Activated T-helper 1 cell treated with anti-CD3 and anti-CD28 coated beads, Interleukin-12 subunit alpha, Interleukin-12 subunit beta, Interleukin-2, Interleukin-4 antibody, amounts not matched to agents 30 ng/mL and 10 ng/mL and 1 ng/mL, durations not matched to agents 14 hours and 24 hours and 36 hours (primary cell): ENCODE measurements around the gene NFASC. TPM values are rescaled to one million over a fixed set of nuclear protein-coding genes. Genes with fewer than 3 reads are reported as not detected.

Source experiments
- DNase-seq: peaks from one replicate; pipeline ENCODE4 v3.0.0; 2021; ENCODE audit warnings: low spot score
- H3K27ac Mint-ChIP-seq: one replicate; pipeline ENCODE4 v1.8.0; 2021; ENCODE audit warnings: mild to moderate bottlenecking, mixed read lengths
- H3K27me3 Mint-ChIP-seq: one replicate; pipeline ENCODE4 v1.8.0; 2022; ENCODE audit warnings: mild to moderate bottlenecking, moderate library complexity, mixed read lengths; ENCODE audit not compliant: insufficient read depth
- H3K36me3 Mint-ChIP-seq: one replicate; pipeline ENCODE4 v1.8.0; 2021; ENCODE audit warnings: low read depth, mixed read lengths
- H3K4me1 Mint-ChIP-seq: one replicate; pipeline ENCODE4 v1.8.0; 2021; ENCODE audit warnings: low read depth, mixed read lengths
- H3K4me3 Mint-ChIP-seq: one replicate; pipeline ENCODE4 v1.8.0; 2021; ENCODE audit warnings: mild to moderate bottlenecking, moderate library complexity, mixed read lengths
- H3K9me3 Mint-ChIP-seq: one replicate; pipeline ENCODE4 v1.8.0; 2021; ENCODE audit warnings: mixed read lengths
- intact Hi-C: fragments of 100-400 bp; cut with micrococcal nuclease; formaldehyde crosslinking; loops from one replicate; pipeline ENCODE4 v1.15.1; 2024
- total RNA-seq: library from RNA; stranded (reverse); gene quantifications from 2 replicates; pipeline ENCODE4 v1.2.3, GENCODE V29; 2022

NFASC gene
- total RNA-seq, 1 donor from 2014 or later = 0.70 TPM

DNA sequence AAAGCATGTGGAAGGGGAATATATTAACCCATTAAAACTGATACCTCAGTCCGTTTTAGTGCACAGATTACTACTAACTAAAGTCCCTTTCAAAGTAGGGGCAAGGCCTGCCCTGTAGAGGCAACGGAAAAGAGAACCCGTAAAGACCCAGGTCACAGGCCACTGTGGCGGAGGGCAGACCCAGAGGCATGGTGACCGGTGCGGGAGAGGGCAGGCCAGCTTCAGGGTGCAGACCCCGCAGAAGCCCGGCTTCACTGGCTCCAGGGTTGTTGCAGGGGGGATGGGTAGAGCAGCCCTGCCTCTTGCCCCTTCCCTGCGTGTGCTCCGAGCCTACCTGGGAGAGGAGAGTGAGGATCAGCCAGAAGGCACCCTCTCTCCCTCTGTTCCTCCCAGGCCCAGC lies 190.1 kb downstream of the NFASC start:
- intact Hi-C loops = loop anchor here (1.0 kb wide), 2 partner anchors 71 to 85 kb away; no protein-coding TSS in a partner anchor
- Mint-ChIP-seq H3K4me1 (no peaks in the 10 kb centered on the region), H3K27me3 (peaks cover under 1% of the 10 kb centered on the region), H3K27ac (no peak overlapping the region), H3K36me3 (no peaks in the 10 kb centered on the region), H3K9me3 (no peaks in the 10 kb centered on the region), H3K4me3 (no peak overlapping the region)
- no peak for DNase-seq

DNA sequence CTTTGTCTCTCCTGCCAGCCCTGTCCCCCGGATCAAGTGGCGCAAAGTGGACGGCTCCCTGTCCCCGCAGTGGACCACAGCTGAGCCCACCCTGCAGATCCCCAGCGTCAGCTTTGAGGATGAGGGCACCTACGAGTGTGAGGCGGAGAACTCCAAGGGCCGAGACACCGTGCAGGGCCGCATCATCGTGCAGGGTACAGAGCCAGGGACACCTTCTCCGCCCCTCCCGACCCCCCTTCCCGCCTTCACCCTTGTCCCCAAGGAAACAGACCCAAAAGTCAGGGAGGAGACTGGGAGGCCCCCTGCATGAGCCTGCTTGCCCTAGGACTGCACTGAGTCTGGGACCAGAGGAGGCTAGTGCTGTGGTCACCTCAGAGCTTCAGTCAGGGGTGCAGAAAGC lies 190.6 kb downstream of the NFASC start:
- no peaks in the 10 kb centered on the region for H3K27me3 Mint-ChIP-seq
- H3K4me1 Mint-ChIP-seq = no peaks in the 10 kb centered on the region
- H3K27ac Mint-ChIP-seq = no peak overlapping the region
- H3K36me3 Mint-ChIP-seq = no peaks in the 10 kb centered on the region
- H3K9me3 Mint-ChIP-seq = no peaks in the 10 kb centered on the region
- intact Hi-C loops = loop anchor here (1.0 kb wide), 2 partner anchors 72 to 86 kb away; no protein-coding TSS in a partner anchor
- no peak overlapping the region for H3K4me3 Mint-ChIP-seq
- DNase-seq = no peak

DNA sequence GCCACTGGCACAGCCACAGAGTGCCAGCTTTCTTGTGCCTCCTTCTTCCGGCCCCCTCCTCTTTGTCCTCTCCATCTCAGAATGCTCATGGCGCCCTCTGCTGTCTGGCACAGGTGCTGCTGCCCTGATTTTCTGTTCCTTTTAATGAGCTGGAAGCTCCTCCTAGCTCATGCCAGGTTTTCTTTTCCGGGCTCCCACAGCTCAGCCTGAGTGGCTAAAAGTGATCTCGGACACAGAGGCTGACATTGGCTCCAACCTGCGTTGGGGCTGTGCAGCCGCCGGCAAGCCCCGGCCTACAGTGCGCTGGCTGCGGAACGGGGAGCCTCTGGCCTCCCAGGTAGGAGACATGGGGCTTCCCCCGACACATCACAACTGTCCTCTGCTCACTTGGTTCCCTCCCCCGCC lies 191.0 kb downstream of the NFASC start:
- intact Hi-C loops = loop anchor here (1.0 kb wide), 2 partner anchors 72 to 86 kb away; no protein-coding TSS in a partner anchor
- Mint-ChIP-seq H3K27me3 (no peaks in the 10 kb centered on the region), H3K4me3 (no peak overlapping the region), H3K27ac (no peak overlapping the region), H3K36me3 (no peaks in the 10 kb centered on the region), H3K9me3 (no peaks in the 10 kb centered on the region), H3K4me1 (no peaks in the 10 kb centered on the region)
- DNase-seq = peak; percentile 47

DNA sequence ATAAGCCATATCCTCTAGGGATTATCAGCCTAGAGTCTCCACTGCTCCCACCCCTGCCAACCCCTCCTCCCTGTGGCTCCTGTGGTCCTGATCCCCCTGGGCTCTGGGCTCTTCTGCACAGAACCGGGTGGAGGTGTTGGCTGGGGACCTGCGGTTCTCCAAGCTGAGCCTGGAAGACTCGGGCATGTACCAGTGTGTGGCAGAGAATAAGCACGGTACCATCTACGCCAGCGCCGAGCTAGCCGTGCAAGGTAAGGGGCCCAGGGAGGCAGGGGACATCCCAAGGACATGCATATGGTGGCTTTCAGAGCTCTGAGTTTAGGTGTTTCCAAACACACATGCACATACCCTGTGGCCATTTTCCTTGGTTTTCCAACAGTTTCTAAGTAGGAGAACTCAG lies 191.7 kb downstream of the NFASC start:
- H3K4me3 Mint-ChIP-seq = no peak overlapping the region
- no peaks in the 10 kb centered on the region for H3K4me1 Mint-ChIP-seq
- DNase-seq = no peak
- H3K27me3 Mint-ChIP-seq = no peaks in the 10 kb centered on the region
- no peaks in the 10 kb centered on the region for H3K9me3 Mint-ChIP-seq
- intact Hi-C loops = no loop called here
- no peaks in the 10 kb centered on the region for H3K36me3 Mint-ChIP-seq
- H3K27ac Mint-ChIP-seq = no peak overlapping the region

DNA sequence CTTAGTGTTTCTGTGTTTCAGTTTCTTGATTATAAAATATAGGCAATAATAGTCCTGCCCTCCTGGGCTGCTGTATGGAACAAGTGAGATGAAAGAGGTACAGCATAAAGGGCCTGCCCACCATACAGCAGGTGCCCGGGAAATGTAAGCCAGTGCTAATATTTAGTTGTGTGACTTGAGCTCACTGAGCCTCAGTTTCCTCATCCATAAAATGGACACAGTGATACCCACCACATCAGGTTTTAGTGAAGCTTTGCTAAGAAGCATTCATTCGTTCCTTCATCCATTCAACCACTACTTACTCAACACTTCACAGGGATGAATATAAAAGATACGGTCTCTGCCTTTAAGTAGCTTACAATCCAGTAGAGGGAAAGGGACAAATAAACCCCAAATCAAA lies 192.2 kb downstream of the NFASC start:
- intact Hi-C loops = no loop called here
- H3K36me3 Mint-ChIP-seq = no peaks in the 10 kb centered on the region

DNA sequence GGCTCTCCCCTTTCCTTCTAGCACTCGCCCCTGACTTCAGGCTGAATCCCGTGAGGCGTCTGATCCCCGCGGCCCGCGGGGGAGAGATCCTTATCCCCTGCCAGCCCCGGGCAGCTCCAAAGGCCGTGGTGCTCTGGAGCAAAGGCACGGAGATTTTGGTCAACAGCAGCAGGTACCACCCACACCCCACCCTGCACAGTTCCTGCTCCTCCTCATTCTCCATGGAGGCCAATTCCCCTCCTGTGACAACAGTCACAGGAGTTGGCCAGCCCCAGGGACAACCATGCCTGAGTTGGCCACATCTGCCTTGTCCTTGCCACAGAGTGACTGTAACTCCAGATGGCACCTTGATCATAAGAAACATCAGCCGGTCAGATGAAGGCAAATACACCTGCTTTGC lies 193.6 kb downstream of the NFASC start:
- no peak overlapping the region for H3K27ac Mint-ChIP-seq
- H3K4me1 Mint-ChIP-seq = no peaks in the 10 kb centered on the region
- H3K27me3 Mint-ChIP-seq = peaks cover 3% of the 10 kb centered on the region
- no peaks in the 10 kb centered on the region for H3K9me3 Mint-ChIP-seq
- H3K36me3 Mint-ChIP-seq = no peaks in the 10 kb centered on the region
- intact Hi-C loops = no loop called here
- no peak for DNase-seq
- no peak overlapping the region for H3K4me3 Mint-ChIP-seq

More for the DNA sequence above, 192.2 kb downstream of the NFASC start:
- no peaks in the 10 kb centered on the region for H3K4me1 Mint-ChIP-seq
- H3K4me3 Mint-ChIP-seq = no peak overlapping the region
- no peak for DNase-seq
- H3K9me3 Mint-ChIP-seq = no peaks in the 10 kb centered on the region
- no peak overlapping the region for H3K27ac Mint-ChIP-seq
- H3K27me3 Mint-ChIP-seq = peaks cover 3% of the 10 kb centered on the region

DNA sequence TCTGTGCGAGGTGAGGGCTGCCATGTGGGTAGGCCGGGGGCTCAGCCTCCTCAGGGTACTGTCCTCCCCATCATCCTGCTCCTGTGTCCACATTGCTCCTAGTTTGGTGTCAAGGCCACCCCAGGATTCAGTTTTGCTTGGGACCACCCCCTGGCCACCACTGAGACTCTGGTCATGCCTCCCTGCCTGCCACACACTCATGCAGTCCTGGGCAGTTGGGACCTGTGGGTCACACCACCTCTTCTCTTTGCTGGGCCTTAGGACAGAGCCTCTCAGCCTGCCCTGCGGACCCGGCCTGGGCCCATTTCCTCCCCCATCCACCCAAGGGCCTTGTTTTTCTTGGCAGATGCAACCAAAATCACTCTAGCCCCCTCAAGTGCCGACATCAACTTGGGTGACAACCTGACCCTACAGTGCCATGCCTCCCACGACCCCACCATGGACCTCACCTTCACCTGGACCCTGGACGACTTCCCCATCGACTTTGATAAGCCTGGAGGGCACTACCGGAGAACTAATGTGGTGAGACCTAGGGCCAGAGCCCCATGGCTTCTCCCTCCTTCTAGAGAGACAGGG lies 194.2 kb downstream of the NFASC start:
- intact Hi-C loops = no loop called here
- H3K27me3 Mint-ChIP-seq = peaks cover 5% of the 10 kb centered on the region

DNA sequence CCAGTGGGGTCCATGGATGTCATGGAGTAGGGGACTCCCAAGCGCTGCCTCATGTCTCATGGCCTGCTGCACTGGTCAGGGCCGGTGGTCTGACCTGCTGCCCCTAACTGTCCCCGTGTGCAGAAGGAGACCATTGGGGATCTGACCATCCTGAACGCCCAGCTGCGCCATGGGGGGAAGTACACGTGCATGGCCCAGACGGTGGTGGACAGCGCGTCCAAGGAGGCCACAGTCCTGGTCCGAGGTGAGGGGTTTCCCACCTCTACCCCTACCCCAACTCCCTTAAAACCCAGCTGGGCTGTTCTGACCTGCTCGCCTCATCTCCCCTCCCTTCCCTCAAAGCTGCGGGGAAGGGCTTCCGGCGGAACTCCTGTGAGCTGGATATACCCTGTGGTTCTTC lies 195.0 kb downstream of the NFASC start:
- H3K4me1 Mint-ChIP-seq = no peaks in the 10 kb centered on the region
- no peaks in the 10 kb centered on the region for H3K36me3 Mint-ChIP-seq
- H3K27me3 Mint-ChIP-seq = peaks cover 5% of the 10 kb centered on the region
- intact Hi-C loops = no loop called here
- DNase-seq = no peak
- H3K27ac Mint-ChIP-seq = no peak overlapping the region
- H3K4me3 Mint-ChIP-seq = no peak overlapping the region
- H3K9me3 Mint-ChIP-seq = no peaks in the 10 kb centered on the region

More for the DNA sequence above, 194.2 kb downstream of the NFASC start:
- Mint-ChIP-seq H3K27ac (no peak overlapping the region), H3K9me3 (no peaks in the 10 kb centered on the region), H3K4me1 (no peaks in the 10 kb centered on the region), H3K4me3 (no peak overlapping the region), H3K36me3 (no peaks in the 10 kb centered on the region)
- no peak for DNase-seq

DNA sequence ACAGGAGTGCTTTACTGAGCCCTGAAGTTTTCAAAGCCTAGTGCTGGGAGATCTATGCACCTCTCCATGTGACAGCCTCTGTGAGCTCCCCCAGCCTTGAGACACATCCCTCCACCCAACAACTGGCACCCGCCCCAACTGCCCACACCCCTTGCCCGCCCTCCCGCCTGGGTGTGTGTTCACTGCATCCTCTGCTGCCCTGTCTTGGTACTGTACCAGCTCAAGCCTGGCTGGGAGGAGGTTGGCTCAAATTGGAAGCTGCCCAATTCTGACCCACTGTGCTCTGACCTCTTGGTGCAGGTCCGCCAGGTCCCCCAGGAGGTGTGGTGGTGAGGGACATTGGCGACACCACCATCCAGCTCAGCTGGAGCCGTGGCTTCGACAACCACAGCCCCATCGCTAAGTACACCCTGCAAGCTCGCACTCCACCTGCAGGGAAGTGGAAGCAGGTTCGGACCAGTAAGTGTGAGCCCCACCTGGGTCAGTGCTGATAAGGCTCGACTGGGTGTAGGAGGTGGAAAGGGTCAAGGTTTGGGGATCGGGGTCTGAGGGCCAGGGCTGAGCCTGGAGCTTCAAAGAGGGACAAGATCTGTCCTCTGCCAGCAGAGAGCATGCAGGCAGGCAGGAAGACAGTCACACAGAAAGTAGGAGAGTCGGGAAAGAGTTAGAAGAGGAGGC lies 195.6 kb downstream of the NFASC start:
- Mint-ChIP-seq H3K36me3 (no peaks in the 10 kb centered on the region), H3K9me3 (no peaks in the 10 kb centered on the region), H3K27me3 (peaks cover 5% of the 10 kb centered on the region), H3K27ac (no peak overlapping the region), H3K4me3 (no peak overlapping the region), H3K4me1 (no peaks in the 10 kb centered on the region)
- intact Hi-C loops = no loop called here
- DNase-seq = no peak

DNA sequence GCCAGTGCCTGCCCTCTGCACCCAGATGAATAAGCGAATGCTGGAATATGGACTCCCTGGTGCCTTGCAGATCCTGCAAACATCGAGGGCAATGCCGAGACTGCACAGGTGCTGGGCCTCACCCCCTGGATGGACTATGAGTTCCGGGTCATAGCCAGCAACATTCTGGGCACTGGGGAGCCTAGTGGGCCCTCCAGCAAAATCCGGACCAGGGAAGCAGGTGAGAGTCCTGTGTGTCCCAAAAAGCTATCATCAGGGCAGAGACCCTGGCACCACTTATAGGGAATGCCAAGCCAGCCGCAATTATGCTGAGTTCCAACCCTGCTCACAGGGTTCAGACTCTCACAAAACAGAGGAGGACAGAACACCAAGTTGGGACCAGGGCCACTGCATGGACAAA lies 196.4 kb downstream of the NFASC start:
- H3K27ac Mint-ChIP-seq = no peak overlapping the region
- H3K36me3 Mint-ChIP-seq = no peaks in the 10 kb centered on the region
- H3K9me3 Mint-ChIP-seq = no peaks in the 10 kb centered on the region
- intact Hi-C loops = no loop called here
- no peak for DNase-seq
- H3K4me3 Mint-ChIP-seq = no peak overlapping the region
- no peaks in the 10 kb centered on the region for H3K4me1 Mint-ChIP-seq
- H3K27me3 Mint-ChIP-seq = peaks cover 5% of the 10 kb centered on the region

DNA sequence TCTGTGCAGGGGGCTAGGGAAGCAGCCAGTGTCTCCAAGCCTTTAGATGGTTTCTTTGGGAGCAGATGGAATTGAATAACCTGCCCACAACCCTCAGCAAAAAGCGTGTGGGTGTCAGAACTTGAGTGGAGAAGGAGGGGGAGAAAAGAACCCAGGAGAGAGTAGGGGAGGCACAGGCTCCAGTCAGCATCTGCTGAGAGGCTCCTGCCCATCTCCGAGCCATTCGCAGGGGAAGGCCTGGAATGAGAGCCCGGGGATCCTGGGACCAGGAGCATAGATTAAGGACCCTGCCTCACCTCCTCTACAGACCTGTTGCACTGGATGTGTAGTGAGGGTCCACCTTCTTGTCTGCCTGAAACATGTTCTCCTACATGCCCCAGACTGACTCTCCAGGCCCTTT lies 197.3 kb downstream of the NFASC start:
- Mint-ChIP-seq H3K4me3 (no peak overlapping the region), H3K27me3 (peaks cover 5% of the 10 kb centered on the region), H3K27ac (no peak overlapping the region), H3K36me3 (no peaks in the 10 kb centered on the region), H3K9me3 (no peaks in the 10 kb centered on the region), H3K4me1 (no peaks in the 10 kb centered on the region)
- intact Hi-C loops = no loop called here
- DNase-seq = no peak

DNA sequence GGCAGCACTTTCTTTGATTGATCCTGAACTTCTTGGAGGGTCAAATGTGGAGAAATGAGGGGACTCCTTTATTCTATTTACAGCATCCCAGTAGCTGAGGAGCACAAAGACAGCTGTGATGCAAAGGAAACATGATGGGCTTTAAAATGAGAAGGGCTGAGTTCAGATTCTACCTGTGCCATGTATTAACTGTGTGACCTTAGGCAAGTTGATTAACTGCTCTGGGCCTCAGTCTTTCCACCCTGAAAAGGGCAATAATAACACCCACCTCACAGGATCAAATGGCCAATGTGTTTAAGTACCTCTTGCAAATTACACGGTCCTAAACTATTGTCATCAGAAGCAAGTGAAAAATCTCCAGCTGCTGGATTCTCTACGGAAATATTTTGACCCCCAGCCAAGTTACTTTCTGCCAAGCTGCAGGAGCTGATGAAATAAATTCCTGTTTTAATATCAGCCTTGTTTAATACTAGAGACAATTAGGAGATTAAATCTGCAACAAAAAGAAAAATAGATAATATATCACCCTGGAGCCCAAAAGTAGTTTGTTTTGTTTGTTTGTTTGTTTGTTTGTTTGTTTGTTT lies 197.9 kb downstream of the NFASC start:
- H3K4me3 Mint-ChIP-seq = no peak overlapping the region
- DNase-seq = no peak
- intact Hi-C loops = no loop called here
- H3K27ac Mint-ChIP-seq = no peak overlapping the region
- H3K4me1 Mint-ChIP-seq = no peaks in the 10 kb centered on the region
- H3K36me3 Mint-ChIP-seq = no peaks in the 10 kb centered on the region
- H3K27me3 Mint-ChIP-seq = peaks cover 5% of the 10 kb centered on the region
- H3K9me3 Mint-ChIP-seq = no peaks in the 10 kb centered on the region

DNA sequence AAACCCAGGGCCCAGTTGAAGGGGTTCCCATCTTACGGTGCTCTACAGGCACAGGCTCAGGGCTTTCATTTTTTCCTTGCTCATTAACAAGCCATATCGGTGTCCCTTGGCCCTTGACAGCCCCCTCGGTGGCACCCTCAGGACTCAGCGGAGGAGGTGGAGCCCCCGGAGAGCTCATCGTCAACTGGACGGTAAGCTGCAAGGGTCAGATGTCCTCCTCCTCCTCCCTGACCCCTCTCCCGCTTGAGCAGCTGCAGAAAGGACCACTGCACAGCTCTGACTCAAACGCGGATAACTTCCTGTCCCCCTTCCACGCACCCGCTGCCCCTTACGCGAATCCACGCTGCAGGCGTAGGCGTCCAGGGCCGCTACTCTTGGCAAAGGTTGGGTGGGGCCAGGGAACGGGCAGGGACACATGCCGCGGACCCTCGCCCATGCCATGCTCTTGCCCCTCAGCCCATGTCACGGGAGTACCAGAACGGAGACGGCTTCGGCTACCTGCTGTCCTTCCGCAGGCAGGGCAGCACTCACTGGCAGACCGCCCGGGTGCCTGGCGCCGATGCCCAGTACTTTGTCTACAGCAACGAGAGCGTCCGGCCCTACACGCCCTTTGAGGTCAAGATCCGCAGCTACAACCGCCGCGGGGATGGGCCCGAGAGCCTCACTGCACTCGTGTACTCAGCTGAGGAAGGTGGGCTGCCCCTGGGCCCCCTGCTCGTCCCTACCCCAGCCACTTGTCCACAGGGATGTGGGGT lies 198.9 kb downstream of the NFASC start:
- Mint-ChIP-seq H3K27me3 (peaks cover 5% of the 10 kb centered on the region), H3K4me1 (no peaks in the 10 kb centered on the region), H3K9me3 (no peaks in the 10 kb centered on the region), H3K36me3 (no peaks in the 10 kb centered on the region), H3K4me3 (no peak overlapping the region), H3K27ac (no peak overlapping the region)
- intact Hi-C loops = no loop called here
- no peak for DNase-seq
